CD4-positive, alpha-beta T cell treated with Interleukin-6 at 100 ng/mL for 8 hours (primary cell): ENCODE measurements around the gene RHCE.
"Not testable (repeated sequence)": the region's sequence is repeated elsewhere in the genome, so short reads cannot be mapped to it uniquely, and the experiment has no call there.

Experiments
- DNase-seq: peaks from one replicate; pipeline ENCODE4 v3.0.0-alpha.2; 2020; ENCODE audit warnings: mixed read lengths, low spot score

Gene RHCE

DNA sequence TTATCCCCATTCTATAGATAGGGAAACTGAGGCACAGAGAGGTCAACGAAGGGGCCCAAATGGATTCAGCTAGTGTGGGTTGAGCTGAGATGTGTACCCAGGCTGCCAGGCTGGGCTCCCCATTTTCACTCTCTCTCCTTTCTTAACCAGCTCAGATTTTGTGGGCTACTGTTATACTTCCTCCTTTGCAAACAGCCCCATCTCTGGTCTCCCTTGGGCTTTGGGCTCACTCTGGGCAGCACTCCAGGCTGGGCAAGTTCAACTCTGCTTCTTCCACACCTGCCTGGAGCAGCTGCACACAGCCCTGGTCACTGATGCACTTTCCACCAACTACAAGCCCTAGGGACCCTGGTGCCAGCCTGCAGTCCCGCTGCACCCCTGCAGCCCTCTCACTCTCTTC lies 22.5 kb downstream of the RHCE start:
- DNase-seq = not testable (repeated sequence)

DNA sequence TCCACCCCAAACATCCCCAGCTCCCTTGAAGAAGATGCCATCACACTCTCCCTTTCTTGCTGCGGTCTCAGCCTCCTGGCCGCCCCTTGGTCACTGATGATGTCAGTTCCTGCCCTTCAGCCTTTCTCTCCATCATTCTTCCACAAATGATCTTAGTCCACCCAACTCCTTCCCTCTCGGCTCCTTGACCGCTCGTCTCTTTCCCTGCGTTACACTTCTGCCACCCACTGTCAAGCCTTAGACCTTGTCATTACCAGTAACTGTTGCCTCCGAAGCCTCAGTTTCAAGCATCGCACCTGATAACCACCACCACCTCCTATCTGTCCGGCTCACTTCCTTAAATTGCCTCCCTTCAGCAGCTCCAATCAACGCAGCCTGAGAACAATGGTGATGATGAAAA lies 23.1 kb downstream of the RHCE start:
- DNase-seq = not testable (repeated sequence)

DNA sequence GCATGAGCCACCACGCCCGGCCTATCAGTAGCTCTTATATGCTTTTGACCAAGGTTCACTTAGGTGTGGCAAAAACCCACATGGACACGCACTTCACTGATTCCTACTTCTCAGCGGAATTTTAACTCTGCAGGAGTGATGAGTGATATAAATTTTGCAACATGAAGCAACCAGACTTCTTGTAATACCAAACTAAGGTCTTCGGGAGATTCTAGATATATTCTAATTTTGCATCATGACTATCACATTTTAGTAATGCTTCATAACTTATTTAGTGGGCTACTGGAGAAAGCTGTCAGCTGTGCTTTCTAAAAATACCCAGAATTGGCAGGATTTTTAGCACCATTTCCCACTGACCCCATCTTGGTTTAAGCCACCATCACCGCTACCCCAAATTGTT lies 27.8 kb downstream of the RHCE start:
- no peak for DNase-seq

DNA sequence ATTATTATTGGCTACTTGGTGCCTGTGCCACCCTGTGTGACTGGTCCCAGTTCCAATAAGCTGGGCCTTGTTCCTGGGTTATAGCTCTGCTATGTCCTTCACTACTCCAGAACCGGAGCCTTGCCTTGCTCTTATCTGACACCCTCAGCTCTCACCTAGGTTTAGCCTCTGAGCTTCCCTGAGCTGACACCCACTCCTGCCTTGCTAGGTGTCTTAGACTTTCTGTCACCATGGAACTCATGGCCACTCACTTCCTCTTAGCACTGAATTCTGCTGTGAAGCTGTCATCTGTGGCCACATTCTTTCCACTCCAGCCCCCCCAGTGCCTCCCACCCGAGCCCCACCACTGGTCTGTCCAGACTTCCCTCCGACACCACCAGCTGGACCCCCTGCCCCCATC lies 30.9 kb downstream of the RHCE start:
- not testable (repeated sequence) for DNase-seq

DNA sequence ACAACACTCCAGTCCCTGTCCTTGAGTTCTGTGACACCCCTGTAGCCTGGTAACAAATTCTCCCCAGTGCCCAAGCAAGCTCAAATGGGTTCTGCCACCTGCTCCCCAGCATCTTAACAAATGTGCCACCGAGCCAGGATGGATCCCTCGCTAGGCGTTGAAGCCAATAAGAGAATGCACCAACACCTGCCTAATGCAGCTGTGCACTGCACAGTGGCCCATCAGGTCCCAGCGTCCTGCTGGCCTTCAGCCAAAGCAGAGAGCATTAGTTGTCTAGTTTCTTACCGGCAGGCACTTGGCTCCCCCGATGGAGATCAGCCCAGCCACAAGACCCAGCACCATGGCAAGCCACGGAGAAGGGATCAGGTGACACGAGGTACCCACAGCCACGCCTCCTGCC lies 31.9 kb downstream of the RHCE start:
- DNase-seq = not testable (repeated sequence)

DNA sequence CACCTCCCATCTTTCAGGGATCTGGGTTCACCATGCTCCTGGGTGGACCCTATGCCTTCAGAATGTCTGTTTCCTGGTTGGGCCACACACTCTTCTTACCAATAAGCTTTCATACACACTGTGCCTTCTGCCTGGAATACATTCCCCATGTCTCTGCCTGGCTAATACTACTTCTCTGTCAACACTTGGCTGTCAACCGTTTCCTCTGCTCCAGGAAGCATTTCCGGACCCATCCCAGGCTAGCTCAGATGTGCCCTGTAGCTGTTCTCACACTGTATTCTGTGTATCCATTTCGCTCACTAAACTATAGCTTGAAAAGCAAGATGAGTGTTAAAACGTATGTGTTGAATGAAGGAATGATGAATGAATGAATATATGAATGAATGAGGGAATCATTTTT lies 33.5 kb downstream of the RHCE start:
- DNase-seq = not testable (repeated sequence)

DNA sequence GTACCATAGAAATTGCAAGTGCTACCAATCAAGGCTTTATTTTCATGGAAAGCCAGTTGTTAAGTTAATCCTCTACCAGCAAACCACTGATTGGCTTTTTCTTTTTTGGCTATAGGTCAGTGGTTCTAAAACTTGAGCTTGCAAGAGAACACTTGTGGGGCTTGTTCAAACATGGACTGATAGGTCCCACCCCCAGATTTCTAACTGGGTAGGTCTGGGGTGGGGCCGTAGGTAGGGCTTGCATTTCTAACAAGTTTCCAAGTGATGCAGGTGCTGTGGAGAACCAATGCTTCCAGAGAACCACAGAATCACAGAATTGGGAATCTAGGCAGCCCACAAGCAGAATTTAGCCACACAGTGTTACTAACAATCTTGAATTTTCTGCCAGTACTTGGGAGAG lies 36.8 kb downstream of the RHCE start:
- DNase-seq = not testable (repeated sequence)

DNA sequence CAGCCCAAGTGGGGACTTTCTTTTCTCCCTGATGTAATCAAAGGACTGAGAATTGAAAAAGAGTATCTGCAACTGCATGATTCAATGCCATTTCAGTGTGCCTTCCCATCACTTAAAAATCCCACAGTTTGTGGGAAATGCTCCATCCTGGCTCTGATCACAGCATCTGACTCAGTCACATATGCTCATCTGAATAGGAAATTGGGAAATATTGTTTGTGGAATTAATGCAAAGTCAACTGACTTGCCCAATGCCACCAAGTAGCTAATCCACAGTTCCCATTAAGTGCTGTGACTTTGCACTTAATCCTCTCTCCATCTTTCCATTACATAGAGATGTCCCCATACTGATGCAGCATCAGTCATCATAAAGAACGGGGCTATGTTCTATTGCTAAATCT lies 37.5 kb downstream of the RHCE start:
- DNase-seq = not testable (repeated sequence)

DNA sequence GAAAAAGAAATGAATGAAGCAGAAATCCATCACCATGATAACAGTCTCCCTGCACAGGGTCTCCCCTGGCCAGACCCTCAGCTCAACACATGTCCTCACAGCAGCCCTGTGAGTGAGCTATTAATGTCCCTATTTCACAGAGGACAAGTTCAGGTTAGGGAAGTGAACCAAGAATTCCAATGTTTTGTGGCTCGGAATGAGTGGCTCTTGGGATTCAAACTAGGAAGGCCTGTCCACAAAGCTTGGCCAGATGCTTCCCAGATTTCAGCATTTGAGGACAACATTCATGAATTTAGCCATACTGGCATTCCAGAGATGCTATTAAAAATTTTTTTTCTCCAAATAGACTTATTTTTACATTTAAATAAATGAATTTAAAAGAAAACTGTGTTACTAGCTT lies 38.1 kb downstream of the RHCE start:
- not testable (repeated sequence) for DNase-seq

DNA sequence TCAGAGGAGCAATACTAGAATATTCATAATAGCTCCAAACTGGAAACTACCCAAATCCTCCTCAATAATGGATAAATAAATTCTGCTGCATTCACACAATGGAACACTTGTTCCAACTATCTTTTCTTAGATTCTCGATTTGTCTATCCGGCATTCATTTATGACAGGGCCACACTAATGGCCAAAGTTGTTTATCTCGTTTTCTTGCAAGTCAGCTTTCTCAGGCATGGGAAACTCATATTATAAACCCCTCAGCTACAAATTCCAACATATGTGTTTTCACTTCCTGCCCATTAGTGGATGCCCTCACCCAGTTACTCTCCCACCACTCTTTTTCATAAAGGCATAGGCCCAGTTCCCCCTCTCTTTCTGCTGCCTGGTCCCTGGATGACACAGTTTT lies 42.3 kb downstream of the RHCE start:
- DNase-seq = not testable (repeated sequence)

DNA sequence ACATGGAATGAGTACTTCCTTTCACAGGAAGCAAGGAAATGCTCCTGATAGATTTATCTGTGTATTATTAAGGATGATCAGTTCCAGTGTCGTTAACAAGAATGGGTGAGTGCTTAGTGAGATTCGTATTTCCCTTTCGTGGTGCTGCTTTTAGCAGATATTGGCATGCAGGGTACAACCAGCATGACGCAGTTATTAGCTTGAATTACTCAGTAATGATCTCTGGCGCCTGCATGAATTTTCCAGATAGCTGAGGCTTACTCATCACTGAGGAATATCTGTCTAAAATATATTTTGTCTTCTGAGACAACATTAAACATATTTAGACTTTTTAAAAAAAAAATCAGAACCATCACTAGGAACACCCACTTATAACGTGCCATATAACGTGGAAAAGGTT lies 48.9 kb downstream of the RHCE start:
- DNase-seq = not testable (repeated sequence)

DNA sequence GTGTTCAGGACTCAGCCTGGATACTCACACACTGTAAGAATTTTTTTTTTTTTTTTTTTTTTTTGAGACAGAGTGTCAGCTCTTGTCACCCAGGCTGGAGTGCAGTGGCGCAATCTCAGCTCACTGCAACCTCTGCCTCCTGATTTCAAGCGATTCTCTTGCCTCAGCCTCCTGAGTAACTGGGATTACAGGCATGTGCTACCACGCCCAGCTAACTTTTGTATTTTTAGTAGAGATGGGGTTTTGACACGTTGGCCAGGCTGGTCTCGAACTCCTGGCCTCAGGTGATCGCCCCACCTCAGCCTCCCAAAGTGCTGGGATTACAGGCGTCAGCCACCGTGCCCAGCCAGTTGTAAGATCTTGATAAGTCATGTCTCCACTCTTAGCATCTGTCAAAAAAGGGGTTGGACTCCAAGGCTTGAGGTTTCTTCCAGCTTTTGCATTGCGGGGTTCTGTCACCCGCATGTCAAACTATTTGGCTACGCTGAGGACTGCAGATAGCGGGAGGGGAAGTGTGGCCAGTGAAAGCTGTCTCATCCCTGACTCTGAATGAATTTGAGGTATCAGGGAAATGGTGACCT lies 50.8 kb downstream of the RHCE start:
- not testable (repeated sequence) for DNase-seq

DNA sequence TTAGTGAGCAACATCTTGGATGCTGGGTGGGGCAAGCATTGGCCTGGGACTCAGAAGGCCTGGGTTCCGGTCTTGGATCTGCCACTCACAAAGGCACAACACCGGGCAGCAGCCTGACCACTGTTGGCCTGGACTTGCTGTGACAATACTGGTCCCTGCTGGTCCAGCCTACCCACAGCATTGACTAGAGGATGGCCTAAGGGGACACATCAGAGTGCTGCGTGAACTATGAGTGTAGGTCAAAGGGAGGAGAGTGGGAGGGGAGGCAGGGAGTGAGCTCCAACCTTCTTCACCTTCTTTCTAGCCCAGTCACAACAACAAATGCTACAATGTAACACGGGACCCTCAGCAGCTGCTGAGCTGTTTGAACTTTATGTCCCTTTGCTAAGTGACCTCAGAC lies 51.4 kb downstream of the RHCE start:
- no peak for DNase-seq

DNA sequence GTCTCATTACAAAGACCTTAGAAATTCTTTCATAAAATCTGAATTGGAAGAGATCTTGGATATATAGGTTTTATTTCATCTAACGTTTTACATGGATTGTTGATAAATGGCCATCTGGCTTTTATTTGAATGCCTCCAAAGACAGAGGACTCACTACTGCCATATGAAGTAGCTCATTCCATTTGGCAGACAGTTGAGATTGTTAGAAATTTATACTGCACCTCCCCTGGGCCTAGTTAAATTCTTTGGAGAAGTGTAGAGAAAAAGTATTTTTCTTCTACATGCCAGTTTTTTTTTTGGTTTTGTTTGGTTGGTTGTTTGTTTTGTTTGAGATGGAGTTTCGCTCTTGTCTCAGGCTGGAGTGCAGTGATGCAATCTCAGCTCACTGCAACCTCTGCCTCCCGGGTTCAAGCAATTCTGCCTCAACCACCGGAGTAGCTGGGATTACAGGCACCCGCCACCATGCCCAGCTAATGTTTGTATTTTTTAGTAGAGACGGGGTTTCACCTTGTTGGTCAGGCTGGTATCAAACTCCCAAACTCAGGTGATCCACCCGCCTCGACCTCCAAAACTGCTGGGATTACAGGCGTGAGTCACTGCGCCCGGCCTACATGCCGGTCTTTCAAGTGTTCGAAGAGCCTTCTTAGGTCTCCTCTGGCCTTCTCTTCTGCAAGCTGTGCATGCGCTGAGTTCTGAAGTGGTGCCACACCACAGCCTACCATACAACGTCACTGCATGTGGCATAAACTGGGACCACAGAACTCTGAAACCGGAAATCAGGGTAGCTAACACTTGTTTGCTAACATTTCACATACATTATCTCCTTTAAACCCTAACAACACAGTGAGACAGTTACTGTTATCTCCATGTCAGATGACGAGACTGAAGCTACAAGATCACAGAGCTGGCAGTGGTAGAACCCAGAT lies 57.7 kb downstream of the RHCE start:
- not testable (repeated sequence) for DNase-seq

DNA sequence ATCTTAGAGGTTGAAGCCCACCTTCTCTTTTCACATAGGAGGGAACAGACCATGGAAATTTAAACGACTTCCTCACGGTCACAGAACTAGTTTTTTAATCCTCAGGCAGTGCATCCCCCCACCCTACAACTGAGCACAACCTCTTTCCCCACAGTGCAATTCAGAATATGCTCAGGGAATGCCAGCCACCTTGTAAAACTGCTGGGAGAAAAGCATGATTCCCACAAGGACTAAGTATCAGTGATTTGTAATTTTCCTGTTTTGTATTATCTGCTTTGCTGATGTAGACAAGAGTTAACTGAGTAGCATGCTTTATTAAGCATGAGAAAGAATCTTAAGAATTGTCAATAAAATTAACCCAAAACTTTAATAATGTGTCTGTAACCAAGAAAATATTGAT lies 58.7 kb downstream of the RHCE start:
- no peak for DNase-seq

DNA sequence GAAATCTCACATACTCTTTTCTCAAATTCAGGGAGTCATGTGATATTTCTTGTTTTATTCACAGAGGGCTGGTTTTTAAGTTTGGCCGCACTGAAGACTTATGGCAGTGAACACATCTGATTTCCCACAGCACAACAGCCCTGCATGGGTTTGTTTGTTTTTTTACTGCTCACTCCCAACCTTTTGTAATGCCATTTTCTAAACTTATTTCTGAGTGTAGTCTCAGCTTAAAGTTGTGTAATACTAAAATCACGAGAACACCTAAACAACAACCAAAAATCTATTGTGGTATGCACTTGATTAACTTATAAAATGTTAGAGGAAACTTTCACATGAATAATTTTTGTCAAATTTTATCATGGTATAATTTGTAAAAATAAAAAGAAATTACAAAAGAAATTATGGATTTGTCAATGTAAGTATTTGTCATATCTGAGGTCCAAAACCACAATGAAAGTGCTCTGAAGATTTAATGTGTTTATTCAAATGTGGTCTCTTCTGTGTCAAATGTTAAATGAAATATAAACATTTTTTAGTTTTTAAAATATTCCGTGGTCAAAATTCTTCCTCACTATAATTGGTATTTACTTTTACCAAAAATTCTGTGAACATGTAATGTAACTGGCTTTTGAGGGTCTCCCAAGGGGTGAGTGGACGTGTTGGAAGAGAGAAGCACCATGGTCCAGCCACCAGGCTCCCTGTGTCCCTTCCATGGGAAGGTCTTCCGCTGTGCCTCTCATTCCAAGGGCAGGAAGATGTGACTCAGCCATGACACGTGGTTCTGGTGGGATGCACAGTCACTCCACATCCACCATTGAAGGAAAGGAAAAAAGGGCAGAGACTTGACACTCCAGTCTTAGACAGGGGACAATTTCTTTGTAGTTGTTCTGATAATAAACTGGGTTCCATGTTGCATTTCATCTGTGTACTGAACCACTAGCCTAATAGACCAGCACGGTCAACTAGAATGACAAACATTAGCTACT lies 59.7 kb downstream of the RHCE start:
- DNase-seq = no peak

DNA sequence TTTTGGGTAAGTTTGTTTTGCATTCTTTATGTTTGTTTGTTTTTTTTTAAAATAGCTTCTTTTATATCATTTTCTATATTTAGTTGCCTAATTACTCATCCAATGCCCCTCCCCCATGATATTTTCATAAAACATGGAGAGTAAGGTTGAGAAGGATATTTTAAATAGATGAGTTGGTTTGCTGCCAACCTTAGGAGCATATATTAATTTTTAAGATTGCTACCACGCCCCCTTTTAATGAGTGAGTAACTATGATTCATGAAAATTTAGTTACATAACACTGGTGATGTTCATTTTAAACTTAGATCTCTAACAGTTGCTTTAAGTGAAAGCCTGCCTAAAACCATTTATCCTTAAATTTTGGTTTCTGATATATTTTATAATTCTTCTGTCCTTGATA lies 63.8 kb downstream of the RHCE start:
- DNase-seq = no peak

DNA sequence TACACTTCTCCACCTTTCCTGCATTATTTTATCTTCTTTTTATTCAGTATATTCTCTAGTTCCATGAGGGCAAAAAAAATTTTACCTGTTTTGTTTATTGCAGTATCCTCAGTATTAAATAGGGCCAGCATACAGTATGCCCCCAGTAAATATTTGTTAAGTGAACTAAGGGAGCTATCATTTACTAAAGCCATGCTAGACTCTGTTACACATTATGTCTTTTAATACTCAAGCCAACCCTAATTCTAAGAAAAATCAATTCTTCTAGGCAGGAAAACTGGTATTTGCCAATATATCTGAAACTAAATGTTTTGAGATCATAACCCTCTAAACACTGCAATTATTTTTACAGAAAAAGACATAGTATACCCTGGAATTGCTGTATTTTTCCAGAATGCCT lies 64.2 kb downstream of the RHCE start:
- no peak for DNase-seq

DNA sequence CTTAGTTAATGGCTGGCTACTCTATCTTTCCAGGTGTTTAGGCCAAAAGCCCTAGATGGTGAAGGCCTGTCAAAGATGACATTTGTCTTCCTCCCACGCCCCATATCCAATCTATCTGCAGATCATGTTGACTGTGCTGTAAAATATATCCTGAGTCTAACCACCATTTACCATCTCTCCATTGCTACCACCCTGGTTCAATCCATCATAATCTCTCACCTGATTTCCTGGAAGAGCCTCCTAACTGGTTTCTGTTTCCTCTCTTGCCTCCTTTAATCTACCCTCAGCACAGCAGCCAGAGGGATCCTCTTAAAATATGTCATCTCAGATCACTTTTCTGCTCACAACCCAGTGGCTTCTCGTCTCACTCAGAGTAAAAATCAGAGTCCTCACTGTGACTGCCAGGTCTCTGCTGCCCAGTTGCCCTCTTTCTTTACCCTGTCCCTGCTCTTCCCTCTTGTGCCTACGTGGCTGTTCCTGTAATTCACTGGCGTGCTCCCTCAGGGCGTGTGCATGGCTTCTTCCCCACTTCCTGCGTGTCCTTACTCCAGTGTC lies 64.7 kb downstream of the RHCE start:
- DNase-seq = no peak

DNA sequence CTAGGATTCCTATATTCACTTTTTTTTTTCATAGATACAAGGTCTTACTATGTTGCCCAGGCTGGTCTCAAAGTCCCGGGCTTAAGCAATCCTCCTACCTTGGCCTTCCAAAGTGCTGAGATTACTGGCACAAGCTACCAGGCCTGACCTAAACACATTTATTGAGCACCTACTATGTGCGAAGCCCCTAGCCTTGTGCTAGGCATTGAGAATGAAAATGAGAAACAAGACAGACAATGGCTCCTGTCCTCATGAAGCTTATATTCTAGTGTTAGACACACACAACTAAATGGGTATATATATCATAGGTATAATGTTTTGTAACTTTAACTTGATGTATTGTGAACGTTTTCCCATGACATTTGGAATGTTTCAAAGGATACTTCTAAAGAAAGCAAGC lies 71.0 kb downstream of the RHCE start:
- no peak for DNase-seq

DNA sequence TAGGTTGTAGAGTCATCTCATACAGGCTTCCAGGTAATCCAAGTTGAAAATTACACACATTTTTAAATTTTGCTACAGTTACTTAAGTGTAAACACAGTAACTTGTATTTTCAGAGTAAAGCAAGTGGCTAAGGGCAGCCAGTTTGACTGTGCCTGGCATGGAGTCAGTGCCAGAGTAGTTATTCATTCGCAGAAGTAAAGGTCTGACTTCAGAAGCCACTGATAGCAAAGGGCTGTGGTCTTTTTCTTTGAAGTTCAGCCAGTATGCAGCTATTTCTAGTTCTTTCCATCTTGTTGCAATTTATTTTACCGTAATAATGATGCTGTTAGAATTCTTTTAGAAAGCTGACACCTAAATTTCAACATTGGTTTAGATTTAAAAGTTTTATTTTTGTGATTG lies 73.1 kb downstream of the RHCE start:
- DNase-seq = no peak

DNA sequence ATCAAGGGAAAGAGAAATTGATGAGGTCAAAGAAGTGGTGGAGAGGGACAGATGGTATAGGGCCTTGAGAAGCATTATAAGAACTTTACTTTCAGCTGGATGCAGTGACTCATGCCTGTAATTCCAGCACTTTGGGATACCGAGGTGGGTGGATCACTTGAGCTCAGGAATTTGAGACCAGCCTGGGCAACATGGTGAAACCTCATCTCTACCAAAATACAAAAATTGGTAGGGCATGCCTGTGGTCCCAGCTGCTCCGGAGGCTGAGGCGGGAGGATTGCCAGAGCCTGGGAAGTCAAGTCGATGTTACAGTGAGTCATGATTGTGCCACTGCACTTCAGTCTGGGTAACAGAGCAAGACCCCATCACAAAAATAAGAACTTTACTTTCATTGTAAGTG lies 76.8 kb downstream of the RHCE start:
- DNase-seq = no peak
